GM19455 (cell line): ENCODE data around the gene TMTC1.

Experiments
- ATAC-seq: cut with Tn5 transposase; IDR thresholded peaks from one replicate; pipeline ENCODE4 v1.9.1; 2021; ENCODE audit not compliant: unreplicated experiment

The TMTC1 gene

GRCh38 chr12:29497588-29497987 is 286.2 kb downstream of the TMTC1 start, which contains the start of gene OVCH1:
Gene OVCH1 (minus strand): TSS chr12:29497686. CDS start chr12:29497686, 0 bp downstream.
- no peak for ATAC-seq

GRCh38 chr12:29492891-29493290 is 290.9 kb downstream of the TMTC1 start:
- no peak for ATAC-seq

GRCh38 chr12:29486972-29487371 is 296.8 kb downstream of the TMTC1 start:
- ATAC-seq: no peak

- ATAC-seq: no peak
Measured at GRCh38 chr12:29463198-29463597, 320.5 kb downstream of the TMTC1 start.

- no peak for ATAC-seq
Measured at GRCh38 chr12:29460082-29460481, 323.7 kb downstream of the TMTC1 start.

- no peak for ATAC-seq
Measured at GRCh38 chr12:29455087-29455486, 328.7 kb downstream of the TMTC1 start.

- no peak for ATAC-seq
Measured at GRCh38 chr12:29451888-29452287, 331.9 kb downstream of the TMTC1 start.
